ENCODE results near the gene COL4A5.

COL4A5 gene

DNA sequence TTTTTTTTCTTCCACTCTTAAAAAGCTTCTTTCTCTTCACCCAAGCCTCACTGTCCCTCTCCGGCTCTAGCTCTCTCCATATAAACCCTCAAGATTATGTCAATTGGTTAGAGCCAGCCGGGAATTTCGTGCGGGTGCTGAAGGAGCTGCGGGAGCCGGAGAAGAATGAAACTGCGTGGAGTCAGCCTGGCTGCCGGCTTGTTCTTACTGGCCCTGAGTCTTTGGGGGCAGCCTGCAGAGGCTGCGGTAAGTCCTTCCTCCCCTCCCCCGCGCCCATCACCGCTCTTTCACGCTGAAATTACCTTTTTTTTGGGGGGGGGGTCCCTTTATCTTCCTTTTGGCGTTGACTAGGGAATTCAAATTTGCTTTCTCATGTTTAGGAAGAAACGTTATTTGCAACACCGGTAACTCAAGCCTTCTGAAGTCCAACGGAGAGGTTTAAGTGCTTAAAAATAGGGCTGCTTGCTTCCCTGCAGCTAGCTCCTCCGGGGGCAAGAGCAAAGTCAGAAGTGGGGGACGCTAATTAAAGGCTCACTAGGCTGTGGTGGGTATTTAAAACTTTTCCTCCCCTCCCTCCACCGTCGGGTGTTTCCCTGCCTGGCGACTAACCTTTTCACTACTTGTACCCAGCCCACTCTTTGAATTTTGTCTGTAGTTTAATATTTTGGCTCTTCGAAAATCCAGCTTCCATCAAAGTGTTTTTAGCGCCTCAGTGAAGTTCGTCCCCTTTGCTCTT lies 491 bp downstream of the COL4A5 start:
- ChIA-PET CTCF (interaction anchor here (0.6 to 0.7 kb wide), 4 partner anchors 235 to 488 kb away, joined by 3 to 5 read pairs (median 3); no protein-coding TSS in a partner anchor), POLR2A (interaction anchor here (0.9 to 1.3 kb wide), 4 partner anchors 8 to 130 kb away, joined by 3 to 5 read pairs (median 3); no protein-coding TSS in a partner anchor)
- Histone ChIP-seq H3K4me1 (ENCODE audit: control insufficient read depth, insufficient read depth, low read length) (peaks cover 4% of the 10 kb centered on the region; the same call in 1 of the 2 replicates), H3K4me3 (ENCODE audit: low read depth, low read length) (peak overlapping the region; percentile 54), H3K9me3 (ENCODE audit: control insufficient read depth, insufficient read depth, low read depth, low read length) (peaks cover 1% of the 10 kb centered on the region; the same call in 1 of the 2 replicates), H3K27ac (ENCODE audit: extremely low read depth, low read depth, low read length) (peak overlapping the region; percentile 77), H3K36me3 (ENCODE audit: control insufficient read depth in 2 of 2, insufficient read depth in 1 of 2, low read length in 2 of 2) (no peaks in the 10 kb centered on the region)
- TF ChIP-seq ZNF23 (tag by site-specific recombination; IDR thresholded peaks at IDR 0.05; ENCODE audit: borderline replicate concordance), result no peak
- TF ChIP-seq ZNF426 (tag by site-specific recombination; IDR thresholded peaks at IDR 0.05), result no peak
- TF ChIP-seq ZNF510 (tag by site-specific recombination; IDR thresholded peaks at IDR 0.05; ENCODE audit: insufficient replicate concordance), result no peak
- TF ChIP-seq, protein P1, sequence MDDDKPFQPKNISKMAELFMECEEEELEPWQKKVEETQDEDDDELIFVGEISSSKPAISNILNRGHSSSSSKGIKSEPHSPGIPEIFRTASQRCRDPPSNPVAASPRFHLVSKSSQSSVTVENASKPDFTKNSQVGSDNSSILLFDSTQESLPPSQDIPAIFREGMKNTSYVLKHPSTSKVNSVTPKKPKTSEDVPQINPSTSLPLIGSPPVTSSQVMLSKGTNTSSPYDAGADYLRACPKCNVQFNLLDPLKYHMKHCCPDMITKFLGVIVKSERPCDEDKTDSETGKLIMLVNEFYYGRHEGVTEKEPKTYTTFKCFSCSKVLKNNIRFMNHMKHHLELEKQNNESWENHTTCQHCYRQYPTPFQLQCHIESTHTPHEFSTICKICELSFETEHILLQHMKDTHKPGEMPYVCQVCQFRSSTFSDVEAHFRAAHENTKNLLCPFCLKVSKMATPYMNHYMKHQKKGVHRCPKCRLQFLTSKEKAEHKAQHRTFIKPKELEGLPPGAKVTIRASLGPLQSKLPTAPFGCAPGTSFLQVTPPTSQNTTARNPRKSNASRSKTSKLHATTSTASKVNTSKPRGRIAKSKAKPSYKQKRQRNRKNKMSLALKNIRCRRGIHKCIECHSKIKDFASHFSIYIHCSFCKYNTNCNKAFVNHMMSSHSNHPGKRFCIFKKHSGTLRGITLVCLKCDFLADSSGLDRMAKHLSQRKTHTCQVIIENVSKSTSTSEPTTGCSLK (tag by site-specific recombination; IDR thresholded peaks at IDR 0.05), result no peak
- no peak for TF ChIP-seq ZNF585B (tag by site-specific recombination; IDR thresholded peaks at IDR 0.05)
- peak; percentile 96 for TF ChIP-seq ZNF610 (tag by site-specific recombination; IDR thresholded peaks at IDR 0.05; ENCODE audit: borderline replicate concordance)
- TF ChIP-seq ZFP41 (tag by site-specific recombination; IDR thresholded peaks at IDR 0.05; ENCODE audit: borderline replicate concordance), result no peak
- TF ChIP-seq, protein P2, sequence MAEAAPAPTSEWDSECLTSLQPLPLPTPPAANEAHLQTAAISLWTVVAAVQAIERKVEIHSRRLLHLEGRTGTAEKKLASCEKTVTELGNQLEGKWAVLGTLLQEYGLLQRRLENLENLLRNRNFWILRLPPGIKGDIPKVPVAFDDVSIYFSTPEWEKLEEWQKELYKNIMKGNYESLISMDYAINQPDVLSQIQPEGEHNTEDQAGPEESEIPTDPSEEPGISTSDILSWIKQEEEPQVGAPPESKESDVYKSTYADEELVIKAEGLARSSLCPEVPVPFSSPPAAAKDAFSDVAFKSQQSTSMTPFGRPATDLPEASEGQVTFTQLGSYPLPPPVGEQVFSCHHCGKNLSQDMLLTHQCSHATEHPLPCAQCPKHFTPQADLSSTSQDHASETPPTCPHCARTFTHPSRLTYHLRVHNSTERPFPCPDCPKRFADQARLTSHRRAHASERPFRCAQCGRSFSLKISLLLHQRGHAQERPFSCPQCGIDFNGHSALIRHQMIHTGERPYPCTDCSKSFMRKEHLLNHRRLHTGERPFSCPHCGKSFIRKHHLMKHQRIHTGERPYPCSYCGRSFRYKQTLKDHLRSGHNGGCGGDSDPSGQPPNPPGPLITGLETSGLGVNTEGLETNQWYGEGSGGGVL (tag by site-specific recombination; IDR thresholded peaks at IDR 0.05), result peak; percentile 46; the same call in 1 of the 2 replicates
- no peak for TF ChIP-seq ZNF211 (tag by site-specific recombination; IDR thresholded peaks at IDR 0.05; ENCODE audit: low read depth)
- no peak for TF ChIP-seq SETDB1 (IDR thresholded peaks at IDR 0.05; ENCODE audit: insufficient read length, low read length)
- TF ChIP-seq ZNF311 (tag by site-specific recombination; IDR thresholded peaks at IDR 0.05; ENCODE audit: borderline replicate concordance), result no peak
- no peak for TF ChIP-seq ZNF707 (tag by site-specific recombination; IDR thresholded peaks at IDR 0.05)
- TF ChIP-seq PRDM1 (tag by site-specific recombination; IDR thresholded peaks at IDR 0.05), result no peak
- TF ChIP-seq ZNF132 (tag by site-specific recombination; IDR thresholded peaks at IDR 0.05; ENCODE audit: borderline replicate concordance), result no peak
- TF ChIP-seq ZNF221 (tag by site-specific recombination; IDR thresholded peaks at IDR 0.05; ENCODE audit: borderline replicate concordance), result no peak
- TF ChIP-seq ZIC2 (tag by site-specific recombination; IDR thresholded peaks at IDR 0.05), result no peak
- no peak for TF ChIP-seq ZNF843 (tag by site-specific recombination; IDR thresholded peaks at IDR 0.05)
- no peak for TF ChIP-seq ZNF791 (tag by site-specific recombination; IDR thresholded peaks at IDR 0.05)
- no peak for TF ChIP-seq ZNF16 (tag by site-specific recombination; IDR thresholded peaks at IDR 0.05; ENCODE audit: low read depth)
- TF ChIP-seq, protein P3, sequence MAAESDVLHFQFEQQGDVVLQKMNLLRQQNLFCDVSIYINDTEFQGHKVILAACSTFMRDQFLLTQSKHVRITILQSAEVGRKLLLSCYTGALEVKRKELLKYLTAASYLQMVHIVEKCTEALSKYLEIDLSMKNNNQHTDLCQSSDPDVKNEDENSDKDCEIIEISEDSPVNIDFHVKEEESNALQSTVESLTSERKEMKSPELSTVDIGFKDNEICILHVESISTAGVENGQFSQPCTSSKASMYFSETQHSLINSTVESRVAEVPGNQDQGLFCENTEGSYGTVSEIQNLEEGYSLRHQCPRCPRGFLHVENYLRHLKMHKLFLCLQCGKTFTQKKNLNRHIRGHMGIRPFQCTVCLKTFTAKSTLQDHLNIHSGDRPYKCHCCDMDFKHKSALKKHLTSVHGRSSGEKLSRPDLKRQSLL (tag by site-specific recombination; IDR thresholded peaks at IDR 0.05), result no peak
- TF ChIP-seq SP3 (tag by site-specific recombination; IDR thresholded peaks at IDR 0.05), result no peak
- TF ChIP-seq ZNF202 (tag by site-specific recombination; IDR thresholded peaks at IDR 0.05; ENCODE audit: borderline replicate concordance), result no peak
- TF ChIP-seq, protein P4, sequence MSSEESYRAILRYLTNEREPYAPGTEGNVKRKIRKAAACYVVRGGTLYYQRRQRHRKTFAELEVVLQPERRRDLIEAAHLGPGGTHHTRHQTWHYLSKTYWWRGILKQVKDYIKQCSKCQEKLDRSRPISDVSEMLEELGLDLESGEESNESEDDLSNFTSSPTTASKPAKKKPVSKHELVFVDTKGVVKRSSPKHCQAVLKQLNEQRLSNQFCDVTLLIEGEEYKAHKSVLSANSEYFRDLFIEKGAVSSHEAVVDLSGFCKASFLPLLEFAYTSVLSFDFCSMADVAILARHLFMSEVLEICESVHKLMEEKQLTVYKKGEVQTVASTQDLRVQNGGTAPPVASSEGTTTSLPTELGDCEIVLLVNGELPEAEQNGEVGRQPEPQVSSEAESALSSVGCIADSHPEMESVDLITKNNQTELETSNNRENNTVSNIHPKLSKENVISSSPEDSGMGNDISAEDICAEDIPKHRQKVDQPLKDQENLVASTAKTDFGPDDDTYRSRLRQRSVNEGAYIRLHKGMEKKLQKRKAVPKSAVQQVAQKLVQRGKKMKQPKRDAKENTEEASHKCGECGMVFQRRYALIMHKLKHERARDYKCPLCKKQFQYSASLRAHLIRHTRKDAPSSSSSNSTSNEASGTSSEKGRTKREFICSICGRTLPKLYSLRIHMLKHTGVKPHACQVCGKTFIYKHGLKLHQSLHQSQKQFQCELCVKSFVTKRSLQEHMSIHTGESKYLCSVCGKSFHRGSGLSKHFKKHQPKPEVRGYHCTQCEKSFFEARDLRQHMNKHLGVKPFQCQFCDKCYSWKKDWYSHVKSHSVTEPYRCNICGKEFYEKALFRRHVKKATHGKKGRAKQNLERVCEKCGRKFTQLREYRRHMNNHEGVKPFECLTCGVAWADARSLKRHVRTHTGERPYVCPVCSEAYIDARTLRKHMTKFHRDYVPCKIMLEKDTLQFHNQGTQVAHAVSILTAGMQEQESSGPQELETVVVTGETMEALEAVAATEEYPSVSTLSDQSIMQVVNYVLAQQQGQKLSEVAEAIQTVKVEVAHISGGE (tag by site-specific recombination; conservative IDR thresholded peaks at IDR 0.05; ENCODE audit: low read depth), result peak; percentile 88
- TF ChIP-seq, protein P5, sequence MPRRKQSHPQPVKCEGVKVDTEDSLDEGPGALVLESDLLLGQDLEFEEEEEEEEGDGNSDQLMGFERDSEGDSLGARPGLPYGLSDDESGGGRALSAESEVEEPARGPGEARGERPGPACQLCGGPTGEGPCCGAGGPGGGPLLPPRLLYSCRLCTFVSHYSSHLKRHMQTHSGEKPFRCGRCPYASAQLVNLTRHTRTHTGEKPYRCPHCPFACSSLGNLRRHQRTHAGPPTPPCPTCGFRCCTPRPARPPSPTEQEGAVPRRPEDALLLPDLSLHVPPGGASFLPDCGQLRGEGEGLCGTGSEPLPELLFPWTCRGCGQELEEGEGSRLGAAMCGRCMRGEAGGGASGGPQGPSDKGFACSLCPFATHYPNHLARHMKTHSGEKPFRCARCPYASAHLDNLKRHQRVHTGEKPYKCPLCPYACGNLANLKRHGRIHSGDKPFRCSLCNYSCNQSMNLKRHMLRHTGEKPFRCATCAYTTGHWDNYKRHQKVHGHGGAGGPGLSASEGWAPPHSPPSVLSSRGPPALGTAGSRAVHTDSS (tag by site-specific recombination; IDR thresholded peaks at IDR 0.05), result 0 out of 2 replicates have a peak, but pooled peaks have one; percentile 13
- TF ChIP-seq SCRT1 (tag by site-specific recombination; IDR thresholded peaks at IDR 0.05; ENCODE audit: borderline replicate concordance), result no peak
- TF ChIP-seq ZNF558 (tag by site-specific recombination; IDR thresholded peaks at IDR 0.05), result no peak
